Measurements from ENCODE around the gene TNK2.
"Not testable (repeated sequence)": the region's sequence is repeated elsewhere in the genome, so short reads cannot be mapped to it uniquely, and the experiment has no call there.

Gene TNK2

GRCh38 chr3:195916291-195916690 is 7.9 kb upstream of the TNK2 start:
- Histone ChIP-seq H3K27me3 (ENCODE audit: control insufficient read depth in 3 of 3, insufficient read depth in 3 of 3, low read depth in 1 of 3, low read length in 3 of 3) (no peaks in the 10 kb centered on the region), H3K9ac (ENCODE audit: low read depth, low read length, poor library complexity) (no peak overlapping the region), H2BK15ac (ENCODE audit: low read length) (peak overlapping the region; percentile 9), H2BK12ac (ENCODE audit: low read length) (no peak overlapping the region), H2AK5ac (ENCODE audit: low read depth, low read length) (peak overlapping the region; percentile 44), H3K79me1 (ENCODE audit: low read depth, low read length) (no peaks in the 10 kb centered on the region), H3K18ac (ENCODE audit: low read length) (no peak overlapping the region), H3K4me2 (ENCODE audit: insufficient read depth, low read length, poor library complexity, severe bottlenecking) (no peak overlapping the region), H3K36me3 (replicated peaks in 1 of 2; ENCODE audit: control insufficient read depth in 2 of 2, insufficient read depth in 2 of 2, low read length in 2 of 2) (no peaks in the 10 kb centered on the region), H3K23ac (ENCODE audit: low read depth, low read length, poor library complexity) (no peak overlapping the region), H2BK120ac (ENCODE audit: low read depth, low read length) (no peak overlapping the region), H3K4ac (ENCODE audit: low read length) (no peak overlapping the region), H2AFZ (ENCODE audit: low read length) (no peak overlapping the region), H3K9me3 (replicated peaks in 1 of 2; ENCODE audit: control insufficient read depth in 2 of 2, insufficient read depth in 1 of 2, low read depth in 1 of 2, low read length in 2 of 2) (no peaks in the 10 kb centered on the region), H3K27ac (replicated peaks; ENCODE audit: low read length) (no peak overlapping the region), H3K14ac (ENCODE audit: low read length) (no peak overlapping the region), H3K4me3 (ENCODE audit: low read length in 2 of 2) (no peak overlapping the region), H4K91ac (ENCODE audit: low read depth, low read length, poor library complexity) (peak overlapping the region; percentile 40), H3K4me1 (ENCODE audit: control insufficient read depth in 2 of 2, insufficient read depth in 1 of 2, low read depth in 1 of 2, low read length in 2 of 2) (peaks cover 0 to 7% of the 10 kb centered on the region in 2 donors), H2BK5ac (ENCODE audit: low read length) (no peak overlapping the region), H4K8ac (ENCODE audit: low read depth, low read length) (no peak overlapping the region)
- DNase-seq (ENCODE audit: low spot score), result no peak
- WGBS, 2 donors (ENCODE audit: extremely low coverage in 2 of 2, insufficient read length in 2 of 2, insufficient replicate concordance in 1 of 2), result no CpG with 5 or more reads among the region's 6 CpGs

- no peak overlapping the region for H4K91ac ChIP-seq (ENCODE audit: low read depth, low read length, poor library complexity)
- H3K4me2 ChIP-seq (ENCODE audit: insufficient read depth, low read length, poor library complexity, severe bottlenecking), result peak overlapping the region; percentile 38
- no peak overlapping the region for H3K9ac ChIP-seq (ENCODE audit: low read depth, low read length, poor library complexity)
- H3K9me3 ChIP-seq (replicated peaks in 1 of 2; ENCODE audit: control insufficient read depth in 2 of 2, insufficient read depth in 1 of 2, low read depth in 1 of 2, low read length in 2 of 2), result no peaks in the 10 kb centered on the region
- peak; percentile 92 for DNase-seq (ENCODE audit: low spot score)
- no peak overlapping the region for H3K14ac ChIP-seq (ENCODE audit: low read length)
- no peak overlapping the region for H3K4me3 ChIP-seq (ENCODE audit: low read length in 2 of 2)
- H3K4ac ChIP-seq (ENCODE audit: low read length), result no peak overlapping the region
- no peaks in the 10 kb centered on the region for H3K79me1 ChIP-seq (ENCODE audit: low read depth, low read length)
- H2BK15ac ChIP-seq (ENCODE audit: low read length), result no peak overlapping the region
- peak overlapping the region; percentile 64 for H3K27ac ChIP-seq (replicated peaks; ENCODE audit: low read length)
- H2BK12ac ChIP-seq (ENCODE audit: low read length), result no peak overlapping the region
- H2AFZ ChIP-seq (ENCODE audit: low read length), result peak overlapping the region; percentile 86
- peak overlapping the region; percentile 99 for H4K8ac ChIP-seq (ENCODE audit: low read depth, low read length)
- peak overlapping the region; percentile 84 for H3K18ac ChIP-seq (ENCODE audit: low read length)
- H2BK5ac ChIP-seq (ENCODE audit: low read length), result no peak overlapping the region
- H2AK5ac ChIP-seq (ENCODE audit: low read depth, low read length), result no peak overlapping the region
- no peaks in the 10 kb centered on the region for H3K36me3 ChIP-seq (replicated peaks in 1 of 2; ENCODE audit: control insufficient read depth in 2 of 2, insufficient read depth in 2 of 2, low read length in 2 of 2)
- H2BK120ac ChIP-seq (ENCODE audit: low read depth, low read length), result no peak overlapping the region
- H3K4me1 ChIP-seq (ENCODE audit: control insufficient read depth in 2 of 2, insufficient read depth in 1 of 2, low read depth in 1 of 2, low read length in 2 of 2), result peaks cover 6 to 10% of the 10 kb centered on the region in 2 donors
- H3K23ac ChIP-seq (ENCODE audit: low read depth, low read length, poor library complexity), result no peak overlapping the region
- peaks cover 0 to 8% (median 0%) of the 10 kb centered on the region in 3 experiments for H3K27me3 ChIP-seq (ENCODE audit: control insufficient read depth in 3 of 3, insufficient read depth in 3 of 3, low read depth in 1 of 3, low read length in 3 of 3)
- WGBS, 2 donors (ENCODE audit: extremely low coverage in 2 of 2, insufficient read length in 2 of 2, insufficient replicate concordance in 1 of 2), result no CpG with 5 or more reads among the region's 14 CpGs
These were observed 6.5 kb upstream of the TNK2 start for GRCh38 chr3:195914648-195915473.

GRCh38 chr3:195914146-195914545 is 5.8 kb upstream of the TNK2 start:
- H3K4ac ChIP-seq (ENCODE audit: low read length); H4K91ac ChIP-seq (ENCODE audit: low read depth, low read length, poor library complexity); H3K23ac ChIP-seq (ENCODE audit: low read depth, low read length, poor library complexity); H4K8ac ChIP-seq (ENCODE audit: low read depth, low read length); H2AK5ac ChIP-seq (ENCODE audit: low read depth, low read length); H3K9me3 ChIP-seq (replicated peaks in 1 of 2; ENCODE audit: control insufficient read depth in 2 of 2, insufficient read depth in 1 of 2, low read depth in 1 of 2, low read length in 2 of 2); H2BK15ac ChIP-seq (ENCODE audit: low read length); H3K27ac ChIP-seq (replicated peaks; ENCODE audit: low read length); H3K14ac ChIP-seq (ENCODE audit: low read length); H3K18ac ChIP-seq (ENCODE audit: low read length); H3K79me1 ChIP-seq (ENCODE audit: low read depth, low read length); H2BK120ac ChIP-seq (ENCODE audit: low read depth, low read length); H2BK12ac ChIP-seq (ENCODE audit: low read length); H3K4me1 ChIP-seq (ENCODE audit: control insufficient read depth in 2 of 2, insufficient read depth in 1 of 2, low read depth in 1 of 2, low read length in 2 of 2); H3K36me3 ChIP-seq (replicated peaks in 1 of 2; ENCODE audit: control insufficient read depth in 2 of 2, insufficient read depth in 2 of 2, low read length in 2 of 2); H3K4me2 ChIP-seq (ENCODE audit: insufficient read depth, low read length, poor library complexity, severe bottlenecking); H3K9ac ChIP-seq (ENCODE audit: low read depth, low read length, poor library complexity); DNase-seq (ENCODE audit: low spot score); H3K4me3 ChIP-seq (ENCODE audit: low read length in 2 of 2); H2BK5ac ChIP-seq (ENCODE audit: low read length); H2AFZ ChIP-seq (ENCODE audit: low read length); H3K27me3 ChIP-seq (ENCODE audit: control insufficient read depth in 3 of 3, insufficient read depth in 3 of 3, low read depth in 1 of 3, low read length in 3 of 3): not testable (repeated sequence)
- no CpG with 5 or more reads among the region's 8 CpGs for WGBS, 2 donors (ENCODE audit: extremely low coverage in 2 of 2, insufficient read length in 2 of 2, insufficient replicate concordance in 1 of 2)

- H3K36me3 ChIP-seq (replicated peaks in 1 of 2; ENCODE audit: control insufficient read depth in 2 of 2, insufficient read depth in 2 of 2, low read length in 2 of 2), result no peaks in the 10 kb centered on the region
- no CpG with 5 or more reads among the region's 11 CpGs for WGBS, 2 donors (ENCODE audit: extremely low coverage in 2 of 2, insufficient read length in 2 of 2, insufficient replicate concordance in 1 of 2)
- H2AK5ac ChIP-seq (ENCODE audit: low read depth, low read length), result peak overlapping the region; percentile 60
- no peak overlapping the region for H3K4me3 ChIP-seq (ENCODE audit: low read length in 2 of 2)
- peaks cover 0 to 8% (median 0%) of the 10 kb centered on the region in 3 experiments for H3K27me3 ChIP-seq (ENCODE audit: control insufficient read depth in 3 of 3, insufficient read depth in 3 of 3, low read depth in 1 of 3, low read length in 3 of 3)
- H3K4me2 ChIP-seq (ENCODE audit: insufficient read depth, low read length, poor library complexity, severe bottlenecking), result no peak overlapping the region
- no peak overlapping the region for H4K91ac ChIP-seq (ENCODE audit: low read depth, low read length, poor library complexity)
- DNase-seq (ENCODE audit: low spot score), result no peak
- H3K18ac ChIP-seq (ENCODE audit: low read length), result no peak overlapping the region
- no peak overlapping the region for H3K14ac ChIP-seq (ENCODE audit: low read length)
- H4K8ac ChIP-seq (ENCODE audit: low read depth, low read length), result no peak overlapping the region
- no peak overlapping the region for H3K9ac ChIP-seq (ENCODE audit: low read depth, low read length, poor library complexity)
- H3K4me1 ChIP-seq (ENCODE audit: control insufficient read depth in 2 of 2, insufficient read depth in 1 of 2, low read depth in 1 of 2, low read length in 2 of 2), result peaks cover 9 to 10% of the 10 kb centered on the region in 2 donors
- no peak overlapping the region for H2BK12ac ChIP-seq (ENCODE audit: low read length)
- no peak overlapping the region for H2AFZ ChIP-seq (ENCODE audit: low read length)
- no peak overlapping the region for H3K23ac ChIP-seq (ENCODE audit: low read depth, low read length, poor library complexity)
- no peak overlapping the region for H2BK5ac ChIP-seq (ENCODE audit: low read length)
- no peak overlapping the region for H2BK15ac ChIP-seq (ENCODE audit: low read length)
- H3K4ac ChIP-seq (ENCODE audit: low read length), result no peak overlapping the region
- no peak overlapping the region for H3K27ac ChIP-seq (replicated peaks; ENCODE audit: low read length)
- no peak overlapping the region for H2BK120ac ChIP-seq (ENCODE audit: low read depth, low read length)
- H3K9me3 ChIP-seq (replicated peaks in 1 of 2; ENCODE audit: control insufficient read depth in 2 of 2, insufficient read depth in 1 of 2, low read depth in 1 of 2, low read length in 2 of 2), result no peaks in the 10 kb centered on the region
- H3K79me1 ChIP-seq (ENCODE audit: low read depth, low read length), result peaks cover 3% of the 10 kb centered on the region
These were observed 5.0 kb upstream of the TNK2 start for GRCh38 chr3:195913382-195913781.
